ENCODE results near the gene PLA2G2C.
A peak's percentile ranks its signal among the peaks of the same experiment; 100 is the strongest.
"Not testable (repeated sequence)": the region's sequence is repeated elsewhere in the genome, so short reads cannot be mapped to it uniquely, and the experiment has no call there.

PLA2G2C gene
- total RNA-seq = 0 to 0.61 (median 0.39) reads per million in 4 donors

- DNase-seq = peak in 3 of 5 donors; percentile 18 to 82 (median 32)
Observed at GRCh38 chr1:20185834-20186782, at the start of gene PLA2G2C, which contains the start of gene UBXN10. PLA2G2C (minus strand) TSS chr1:20186518; CDS start chr1:20177363, 9,155 bp downstream. UBXN10 (plus strand) TSS chr1:20186096; CDS start chr1:20190562, 4,466 bp downstream.

- no peak for DNase-seq
Observed at GRCh38 chr1:20234788-20235535, 48.6 kb upstream of the PLA2G2C start.

- DNase-seq = no peak
Observed at GRCh38 chr1:20233866-20234265, 47.5 kb upstream of the PLA2G2C start.

- no peak for DNase-seq
Observed at GRCh38 chr1:20233394-20233793, 47.1 kb upstream of the PLA2G2C start.

- not testable (repeated sequence) for DNase-seq
Observed at GRCh38 chr1:20232564-20232963, 46.2 kb upstream of the PLA2G2C start.

GRCh38 chr1:20229171-20229570, 42.9 kb upstream of the PLA2G2C start:
- DNase-seq = no peak

- no peak for DNase-seq
Observed at GRCh38 chr1:20228314-20228825, 42.1 kb upstream of the PLA2G2C start.

GRCh38 chr1:20227704-20228103, 41.4 kb upstream of the PLA2G2C start:
- DNase-seq = no peak

- DNase-seq = no peak
Observed at GRCh38 chr1:20224546-20224945, 38.2 kb upstream of the PLA2G2C start.

- no peak for DNase-seq
Observed at GRCh38 chr1:20223551-20224419, 37.5 kb upstream of the PLA2G2C start.

GRCh38 chr1:20223106-20223505, 36.8 kb upstream of the PLA2G2C start:
- DNase-seq = no peak

GRCh38 chr1:20220036-20220435, 33.7 kb upstream of the PLA2G2C start:
- no peak for DNase-seq

GRCh38 chr1:20219053-20219452, 32.7 kb upstream of the PLA2G2C start:
- not testable (repeated sequence) for DNase-seq

GRCh38 chr1:20216574-20216973, 30.3 kb upstream of the PLA2G2C start:
- peak in 1 of 5 donors; percentile 8 for DNase-seq

- no peak for DNase-seq
Observed at GRCh38 chr1:20215716-20216115, 29.4 kb upstream of the PLA2G2C start.

GRCh38 chr1:20212685-20213331, 26.5 kb upstream of the PLA2G2C start:
- DNase-seq = peak; percentile 21 to 44 (median 30)

GRCh38 chr1:20212085-20212684, 25.9 kb upstream of the PLA2G2C start:
- DNase-seq = no peak

- no peak for DNase-seq
Observed at GRCh38 chr1:20211511-20211931, 25.2 kb upstream of the PLA2G2C start.

GRCh38 chr1:20210736-20211460, 24.6 kb upstream of the PLA2G2C start:
- no peak for DNase-seq

GRCh38 chr1:20209471-20209870, 23.2 kb upstream of the PLA2G2C start:
- no peak for DNase-seq
